H1 (cell line): ENCODE results near the gene PREX1. TPM values are rescaled to one million over a fixed set of nuclear protein-coding genes. Genes with fewer than 3 reads are reported as not detected.

Experiments used
- ATF2 ChIP-seq: IDR thresholded peaks from 2 replicates; pipeline ENCODE4 v1.6.1; 2012; ENCODE audit warnings: low read length, inconsistent platforms
- CBX5 ChIP-seq: fragments of 300-800, 300-1000 bp; sonication (generic); IDR thresholded peaks from 2 replicates; pipeline ENCODE4 v1.7.1; 2016; ENCODE audit warnings: antibody characterized with exemption, low read length, low read depth
- CBX8 ChIP-seq: fragments of 300-800, 300-1000 bp; sonication (generic); IDR thresholded peaks from 2 replicates; pipeline ENCODE4 v1.7.1; 2016; ENCODE audit warnings: low read depth, low read length, borderline replicate concordance
- CEBPB ChIP-seq: IDR thresholded peaks from 2 replicates; pipeline ENCODE4 v1.6.1; 2012; ENCODE audit warnings: low read depth, low read length
- FOSL1 ChIP-seq: IDR thresholded peaks from 2 replicates; pipeline ENCODE4 v1.6.1; 2011; ENCODE audit warnings: mild to moderate bottlenecking, low read depth, low read length, moderate library complexity; ENCODE audit not compliant: insufficient read depth
- GABPA ChIP-seq: IDR thresholded peaks from 2 replicates; pipeline ENCODE4 v1.6.1; 2011; ENCODE audit warnings: mild to moderate bottlenecking, low read length, moderate library complexity, borderline replicate concordance; ENCODE audit not compliant: insufficient read depth
- HDAC6 ChIP-seq: IDR thresholded peaks from one replicate; pipeline ENCODE4 v1.7.1; 2012; ENCODE audit warnings: low read depth, mild to moderate bottlenecking, inconsistent platforms, low read length, moderate library complexity
- JUN ChIP-seq: IDR thresholded peaks from 2 replicates; pipeline ENCODE4 v1.6.1; 2011; ENCODE audit warnings: low read depth, mild to moderate bottlenecking, improper control_type of control experiment, low read length
- NRF1 ChIP-seq: IDR thresholded peaks from 2 replicates; pipeline ENCODE4 v1.6.1; 2011; ENCODE audit warnings: mild to moderate bottlenecking, low read depth, low read length, improper control_type of control experiment
- polyA plus RNA-seq, 7 experiments: library from polyadenylated mRNA; depleted of rRNA in 3 of 7; stranded (reverse) in 5 of 7; unstranded in 2 of 7; fragments of >200 nt in 5 of 7; fragments of 200-250 nt in 2 of 7; gene quantifications; 1 replicate in 5 of 7; 2 replicates in 1 of 7; 4 replicates in 1 of 7; pipeline versions ENCODE4 v1.2.1 to v1.2.3, GENCODE V29; 2011 to 2013; ENCODE audit warnings: missing spikeins in 2 of 7, mixed read lengths in 2 of 7
- total RNA-seq: library from RNA; stranded (reverse); fragmentation: NEBNext Ultra II Directional; extraction: Animal tissue kit (Norgen Biotek cat#: 25700); gene quantifications from 2 replicates; pipeline ENCODE4 v1.2.1, GENCODE V29; 2021

The PREX1 gene
- total and polyA plus RNA-seq, 2 of the 8 experiments (the other 6 are each of a cell fraction or from before 2014, with no cell fraction given), result 10.7 to 12.8 TPM

DNA sequence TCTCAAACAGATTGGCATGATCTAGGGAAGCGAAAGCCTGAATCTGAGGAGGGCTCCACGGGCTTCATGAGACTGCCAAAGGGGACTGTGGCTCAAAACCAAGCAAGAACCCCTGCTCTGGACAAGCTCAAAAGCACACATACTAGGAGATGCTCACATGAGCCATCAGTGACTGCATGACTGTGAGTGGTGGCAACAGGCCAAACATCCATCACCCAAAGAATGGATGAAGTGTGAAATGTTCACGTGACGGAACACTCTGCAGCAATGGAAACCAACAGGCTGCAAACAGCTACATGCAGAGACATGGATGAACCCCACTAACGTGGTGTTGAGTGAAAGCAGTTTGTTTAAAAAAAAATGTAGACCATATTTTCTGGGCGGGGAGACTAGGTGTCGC is 136.3 kb downstream of the PREX1 start (continued):
- TF ChIP-seq ATF2, result no peak
- no peak for TF ChIP-seq FOSL1
- TF ChIP-seq HDAC6, result no peak
- TF ChIP-seq CEBPB, result no peak
- no peak for TF ChIP-seq GABPA
- no peak for TF ChIP-seq CBX5
- TF ChIP-seq JUN, result no peak
- no peak for TF ChIP-seq CBX8
- TF ChIP-seq NRF1, result no peak
- TF ChIP-seq, all 59 proteins: peak for 0
